ENCODE data around the gene CDA.

The CDA gene

GRCh38 chr1:20630729-20631128 lies 41.8 kb downstream of the CDA start:
- no peak overlapping the region for H3K4me3 ChIP-seq (ENCODE audit: low read length in 2 of 2)
- H3K36me3 ChIP-seq (ENCODE audit: control insufficient read depth in 2 of 2, insufficient read depth in 2 of 2, low read length in 2 of 2) = no peaks in the 10 kb centered on the region
- no peak overlapping the region for H3K9ac ChIP-seq (ENCODE audit: low read depth in 1 of 2, low read length in 2 of 2)

GRCh38 chr1:20632386-20632785 lies 43.5 kb downstream of the CDA start:
- Histone ChIP-seq H3K4me1 (ENCODE audit: control insufficient read depth in 2 of 2, insufficient read depth in 2 of 2, low read length in 2 of 2) (peaks cover 16 to 18% of the 10 kb centered on the region in 2 donors), H3K4me3 (ENCODE audit: low read length in 2 of 2) (no peak overlapping the region), H3K36me3 (ENCODE audit: control insufficient read depth in 2 of 2, insufficient read depth in 2 of 2, low read length in 2 of 2) (peaks cover 2 to 5% of the 10 kb centered on the region in 2 donors), H3K9ac (ENCODE audit: low read depth in 1 of 2, low read length in 2 of 2) (peak overlapping the region in 1 of 2 donors; percentile 24), H3K27me3 (ENCODE audit: control insufficient read depth in 2 of 2, insufficient read depth in 2 of 2, low read length in 2 of 2) (no peaks in the 10 kb centered on the region), H3K9me3 (ENCODE audit: control insufficient read depth in 2 of 2, low read length in 2 of 2) (no peaks in the 10 kb centered on the region), H3K27ac (ENCODE audit: low read depth in 2 of 2, low read length in 2 of 2) (no peak overlapping the region)

More at GRCh38 chr1:20630729-20631128, 41.8 kb downstream of the CDA start:
- no peak overlapping the region for H3K27ac ChIP-seq (ENCODE audit: low read depth in 2 of 2, low read length in 2 of 2)
- H3K9me3 ChIP-seq (ENCODE audit: control insufficient read depth in 2 of 2, low read length in 2 of 2) = no peaks in the 10 kb centered on the region
- H3K27me3 ChIP-seq (ENCODE audit: control insufficient read depth in 2 of 2, insufficient read depth in 2 of 2, low read length in 2 of 2) = no peaks in the 10 kb centered on the region
- H3K4me1 ChIP-seq (ENCODE audit: control insufficient read depth in 2 of 2, insufficient read depth in 2 of 2, low read length in 2 of 2) = peaks cover 16 to 18% of the 10 kb centered on the region in 2 donors

- Histone ChIP-seq H3K27ac (ENCODE audit: low read depth in 2 of 2, low read length in 2 of 2) (peak within 1 kb of the TSS; percentile 95 to 97), H3K9ac (ENCODE audit: low read depth in 1 of 2, low read length in 2 of 2) (peak within 1 kb of the TSS; percentile 77 to 94), H3K4me1 (ENCODE audit: control insufficient read depth in 2 of 2, insufficient read depth in 2 of 2, low read length in 2 of 2) (peaks cover 16 to 18% of the 10 kb centered on the region in 2 donors), H3K27me3 (ENCODE audit: control insufficient read depth in 2 of 2, insufficient read depth in 2 of 2, low read length in 2 of 2) (no peaks in the 10 kb centered on the region), H3K36me3 (ENCODE audit: control insufficient read depth in 2 of 2, insufficient read depth in 2 of 2, low read length in 2 of 2) (peaks cover 10 to 11% of the 10 kb centered on the region in 2 donors), H3K9me3 (ENCODE audit: control insufficient read depth in 2 of 2, low read length in 2 of 2) (no peaks in the 10 kb centered on the region), H3K4me3 (ENCODE audit: low read length in 2 of 2) (peak within 1 kb of the TSS; percentile 81 to 85)
These were observed 44.5 kb downstream of the CDA start, which contains the start of gene PINK1 for GRCh38 chr1:20633190-20634064. Gene PINK1, plus strand, starts transcription at chr1:20633458. Its CDS starts 91 bp downstream, at chr1:20633549.

- Histone ChIP-seq H3K4me3 (ENCODE audit: low read length in 2 of 2) (peak overlapping the region; percentile 81 to 85), H3K36me3 (ENCODE audit: control insufficient read depth in 2 of 2, insufficient read depth in 2 of 2, low read length in 2 of 2) (peaks cover 14 to 18% of the 10 kb centered on the region in 2 donors), H3K27me3 (ENCODE audit: control insufficient read depth in 2 of 2, insufficient read depth in 2 of 2, low read length in 2 of 2) (no peaks in the 10 kb centered on the region), H3K9me3 (ENCODE audit: control insufficient read depth in 2 of 2, low read length in 2 of 2) (no peaks in the 10 kb centered on the region), H3K4me1 (ENCODE audit: control insufficient read depth in 2 of 2, insufficient read depth in 2 of 2, low read length in 2 of 2) (peaks cover 16 to 18% of the 10 kb centered on the region in 2 donors), H3K9ac (ENCODE audit: low read depth in 1 of 2, low read length in 2 of 2) (peak overlapping the region; percentile 69 to 94), H3K27ac (ENCODE audit: low read depth in 2 of 2, low read length in 2 of 2) (peak overlapping the region; percentile 95 to 97)
These were observed 45.2 kb downstream of the CDA start for GRCh38 chr1:20634065-20634593.

GRCh38 chr1:20634594-20635084 lies 45.7 kb downstream of the CDA start:
- Histone ChIP-seq H3K36me3 (ENCODE audit: control insufficient read depth in 2 of 2, insufficient read depth in 2 of 2, low read length in 2 of 2) (peaks cover 18 to 23% of the 10 kb centered on the region in 2 donors), H3K27me3 (ENCODE audit: control insufficient read depth in 2 of 2, insufficient read depth in 2 of 2, low read length in 2 of 2) (no peaks in the 10 kb centered on the region), H3K27ac (ENCODE audit: low read depth in 2 of 2, low read length in 2 of 2) (peak overlapping the region; percentile 95 to 97), H3K9me3 (ENCODE audit: control insufficient read depth in 2 of 2, low read length in 2 of 2) (no peaks in the 10 kb centered on the region), H3K4me1 (ENCODE audit: control insufficient read depth in 2 of 2, insufficient read depth in 2 of 2, low read length in 2 of 2) (peaks cover 16 to 18% of the 10 kb centered on the region in 2 donors), H3K4me3 (ENCODE audit: low read length in 2 of 2) (peak overlapping the region; percentile 81 to 85), H3K9ac (ENCODE audit: low read depth in 1 of 2, low read length in 2 of 2) (peak overlapping the region in 1 of 2 donors; percentile 94)

- Histone ChIP-seq H3K27ac (ENCODE audit: low read depth in 2 of 2, low read length in 2 of 2) (no peak overlapping the region), H3K9me3 (ENCODE audit: control insufficient read depth in 2 of 2, low read length in 2 of 2) (no peaks in the 10 kb centered on the region), H3K27me3 (ENCODE audit: control insufficient read depth in 2 of 2, insufficient read depth in 2 of 2, low read length in 2 of 2) (no peaks in the 10 kb centered on the region), H3K4me1 (ENCODE audit: control insufficient read depth in 2 of 2, insufficient read depth in 2 of 2, low read length in 2 of 2) (peaks cover 16 to 18% of the 10 kb centered on the region in 2 donors), H3K36me3 (ENCODE audit: control insufficient read depth in 2 of 2, insufficient read depth in 2 of 2, low read length in 2 of 2) (peaks cover 27 to 39% of the 10 kb centered on the region in 2 donors), H3K9ac (ENCODE audit: low read depth in 1 of 2, low read length in 2 of 2) (no peak overlapping the region), H3K4me3 (ENCODE audit: low read length in 2 of 2) (no peak overlapping the region)
These were observed 48.0 kb downstream of the CDA start for GRCh38 chr1:20636785-20637347.

GRCh38 chr1:20640183-20640597 lies 51.3 kb downstream of the CDA start:
- H3K27ac ChIP-seq (ENCODE audit: low read depth in 2 of 2, low read length in 2 of 2) = no peak overlapping the region
- no peaks in the 10 kb centered on the region for H3K9me3 ChIP-seq (ENCODE audit: control insufficient read depth in 2 of 2, low read length in 2 of 2)
- no peaks in the 10 kb centered on the region for H3K4me1 ChIP-seq (ENCODE audit: control insufficient read depth in 2 of 2, insufficient read depth in 2 of 2, low read length in 2 of 2)
- peaks cover 45 to 66% of the 10 kb centered on the region in 2 donors for H3K36me3 ChIP-seq (ENCODE audit: control insufficient read depth in 2 of 2, insufficient read depth in 2 of 2, low read length in 2 of 2)
- H3K4me3 ChIP-seq (ENCODE audit: low read length in 2 of 2) = no peak overlapping the region
- no peak overlapping the region for H3K9ac ChIP-seq (ENCODE audit: low read depth in 1 of 2, low read length in 2 of 2)
- H3K27me3 ChIP-seq (ENCODE audit: control insufficient read depth in 2 of 2, insufficient read depth in 2 of 2, low read length in 2 of 2) = no peaks in the 10 kb centered on the region

GRCh38 chr1:20641975-20642374 lies 53.1 kb downstream of the CDA start:
- Histone ChIP-seq H3K9me3 (ENCODE audit: control insufficient read depth in 2 of 2, low read length in 2 of 2) (no peaks in the 10 kb centered on the region), H3K4me3 (ENCODE audit: low read length in 2 of 2) (no peak overlapping the region), H3K4me1 (ENCODE audit: control insufficient read depth in 2 of 2, insufficient read depth in 2 of 2, low read length in 2 of 2) (no peaks in the 10 kb centered on the region), H3K9ac (ENCODE audit: low read depth in 1 of 2, low read length in 2 of 2) (no peak overlapping the region), H3K36me3 (ENCODE audit: control insufficient read depth in 2 of 2, insufficient read depth in 2 of 2, low read length in 2 of 2) (peaks cover 46 to 72% of the 10 kb centered on the region in 2 donors), H3K27ac (ENCODE audit: low read depth in 2 of 2, low read length in 2 of 2) (no peak overlapping the region), H3K27me3 (ENCODE audit: control insufficient read depth in 2 of 2, insufficient read depth in 2 of 2, low read length in 2 of 2) (no peaks in the 10 kb centered on the region)

GRCh38 chr1:20643080-20643479 lies 54.2 kb downstream of the CDA start:
- H3K27me3 ChIP-seq (ENCODE audit: control insufficient read depth in 2 of 2, insufficient read depth in 2 of 2, low read length in 2 of 2) = no peaks in the 10 kb centered on the region
- H3K27ac ChIP-seq (ENCODE audit: low read depth in 2 of 2, low read length in 2 of 2) = no peak overlapping the region
- no peak overlapping the region for H3K4me3 ChIP-seq (ENCODE audit: low read length in 2 of 2)
- no peak overlapping the region for H3K9ac ChIP-seq (ENCODE audit: low read depth in 1 of 2, low read length in 2 of 2)
- H3K4me1 ChIP-seq (ENCODE audit: control insufficient read depth in 2 of 2, insufficient read depth in 2 of 2, low read length in 2 of 2) = no peaks in the 10 kb centered on the region
- no peaks in the 10 kb centered on the region for H3K9me3 ChIP-seq (ENCODE audit: control insufficient read depth in 2 of 2, low read length in 2 of 2)
- H3K36me3 ChIP-seq (ENCODE audit: control insufficient read depth in 2 of 2, insufficient read depth in 2 of 2, low read length in 2 of 2) = peaks cover 45 to 67% of the 10 kb centered on the region in 2 donors

GRCh38 chr1:20644416-20644815 lies 55.5 kb downstream of the CDA start:
- Histone ChIP-seq H3K27me3 (ENCODE audit: control insufficient read depth in 2 of 2, insufficient read depth in 2 of 2, low read length in 2 of 2) (no peaks in the 10 kb centered on the region), H3K4me1 (ENCODE audit: control insufficient read depth in 2 of 2, insufficient read depth in 2 of 2, low read length in 2 of 2) (no peaks in the 10 kb centered on the region), H3K4me3 (ENCODE audit: low read length in 2 of 2) (no peak overlapping the region), H3K9me3 (ENCODE audit: control insufficient read depth in 2 of 2, low read length in 2 of 2) (no peaks in the 10 kb centered on the region), H3K27ac (ENCODE audit: low read depth in 2 of 2, low read length in 2 of 2) (no peak overlapping the region), H3K9ac (ENCODE audit: low read depth in 1 of 2, low read length in 2 of 2) (no peak overlapping the region), H3K36me3 (ENCODE audit: control insufficient read depth in 2 of 2, insufficient read depth in 2 of 2, low read length in 2 of 2) (peaks cover 49 to 68% of the 10 kb centered on the region in 2 donors)
